GM23338 (cell line): Measurements from ENCODE around the gene MYO6. TPM values are rescaled to one million over a fixed set of nuclear protein-coding genes. Genes with fewer than 3 reads are reported as not detected.
A peak's percentile ranks its signal among the peaks of the same experiment; 100 is the strongest.
"Not testable (repeated sequence)": the region's sequence is repeated elsewhere in the genome, so short reads cannot be mapped to it uniquely, and the experiment has no call there.

Experiments used
- ATAC-seq: fragments of 200-7000 bp; cut with Tn5 transposase; 3 replicates; pipeline ENCODE4 v1.9.1; 2020
- DNase-seq: peaks from one replicate; pipeline ENCODE4 v3.0.0-alpha.2; 2015; ENCODE audit warnings: low spot score
- H2AFZ ChIP-seq: fragments of 200-600 bp; sonication (generic); 2 replicates; pipeline ENCODE4 v1.8.0; 2016; ENCODE audit warnings: antibody characterized with exemption, mild to moderate bottlenecking, moderate library complexity
- H3F3A ChIP-seq: fragments of 200-600 bp; sonication (generic); replicated peaks from 2 replicates; pipeline ENCODE4 v1.8.0; 2017; ENCODE audit warnings: antibody characterized with exemption, mixed run types, low read depth
- H3K27ac ChIP-seq: fragments of 200-600 bp; sonication (generic); 2 replicates; pipeline ENCODE4 v1.6.1; 2016; ENCODE audit warnings: low read depth
- H3K27me3 ChIP-seq: fragments of 200-600 bp; sonication (generic); 2 replicates; pipeline ENCODE4 v1.8.0; 2016; ENCODE audit warnings: mild to moderate bottlenecking, mixed run types, moderate library complexity; ENCODE audit not compliant: insufficient read depth
- H3K36me3 ChIP-seq: fragments of 200-600 bp; sonication (generic); 2 replicates; pipeline ENCODE4 v1.8.0; 2016; ENCODE audit warnings: mild to moderate bottlenecking; ENCODE audit not compliant: insufficient read depth
- H3K4me1 ChIP-seq: fragments of 200-600 bp; sonication (generic); 2 replicates; pipeline ENCODE4 v1.8.0; 2016; ENCODE audit warnings: mild to moderate bottlenecking, moderate library complexity; ENCODE audit not compliant: insufficient read depth
- H3K4me2 ChIP-seq: fragments of 200-600 bp; sonication (generic); 2 replicates; pipeline ENCODE4 v1.7.1; 2017; ENCODE audit warnings: mixed run types
- H3K4me3 ChIP-seq: fragments of 200-600 bp; sonication (generic); 2 replicates; pipeline ENCODE4 v1.6.1; 2016; ENCODE audit warnings: mixed run types
- H3K79me2 ChIP-seq: fragments of 200-600 bp; sonication (generic); replicated peaks from 2 replicates; pipeline ENCODE4 v1.8.0; 2017; ENCODE audit warnings: mild to moderate bottlenecking; ENCODE audit not compliant: insufficient read depth
- H3K9me2 ChIP-seq: fragments of 200-600 bp; sonication (generic); 2 replicates; pipeline ENCODE4 v1.8.0; 2017; ENCODE audit not compliant: insufficient read depth
- H4K20me1 ChIP-seq: fragments of 200-600 bp; sonication (generic); replicated peaks from 2 replicates; pipeline ENCODE4 v1.8.0; 2017; ENCODE audit warnings: mild to moderate bottlenecking; ENCODE audit not compliant: insufficient read depth
- H3K27ac Mint-ChIP-seq: 2 replicates; pipeline ENCODE4 v1.8.0; 2020; ENCODE audit warnings: inconsistent platforms, mild to moderate bottlenecking, moderate library complexity, mixed read lengths
- H3K27me3 Mint-ChIP-seq: 3 replicates; pipeline ENCODE4 v1.8.0; 2022; ENCODE audit warnings: low read depth, mild to moderate bottlenecking, moderate library complexity, mixed read lengths, inconsistent platforms; ENCODE audit not compliant: insufficient read depth, poor library complexity
- H3K36me3 Mint-ChIP-seq: 3 replicates; pipeline ENCODE4 v1.8.0; 2021; ENCODE audit warnings: low read depth, mild to moderate bottlenecking, inconsistent platforms, moderate library complexity, mixed read lengths
- H3K4me1 Mint-ChIP-seq: 3 replicates; pipeline ENCODE4 v1.8.0; 2020; ENCODE audit warnings: mild to moderate bottlenecking, inconsistent platforms, mixed read lengths
- H3K4me3 Mint-ChIP-seq: 3 replicates; pipeline ENCODE4 v1.8.0; 2021; ENCODE audit warnings: moderate library complexity, mild to moderate bottlenecking, inconsistent platforms, mixed read lengths
- H3K9me3 Mint-ChIP-seq: 3 replicates; pipeline ENCODE4 v1.8.0; 2020; ENCODE audit warnings: moderate library complexity, mild to moderate bottlenecking, inconsistent platforms, mixed read lengths
- CREB1 ChIP-seq: fragments of 250-450 bp; sonication (Bioruptor Pico); IDR thresholded peaks from 2 replicates; pipeline ENCODE4 v1.5.0; 2020; ENCODE audit warnings: low read depth, mild to moderate bottlenecking, moderate library complexity
- CTCF ChIP-seq, 2 experiments: fragments of 200-600 bp in 1 of 2; sonication (generic) in 1 of 2; conservative IDR thresholded peaks; 2 replicates each; pipeline versions ENCODE4 v1.5.1 to v1.6.1; 2016 to 2017; ENCODE audit warnings: antibody characterized with exemption in 2 of 2, low read depth in 2 of 2, mild to moderate bottlenecking in 2 of 2, moderate library complexity in 1 of 2
- EZH2phosphoT487 ChIP-seq: fragments of 200-600 bp; sonication (generic); IDR thresholded peaks from one replicate; pipeline ENCODE4 v1.8.1; 2018; ENCODE audit warnings: antibody characterized with exemption; ENCODE audit not compliant: unreplicated experiment
- NANOG ChIP-seq: IDR thresholded peaks from 2 replicates; pipeline ENCODE4 v1.6.1; 2016; ENCODE audit warnings: antibody characterized with exemption, borderline replicate concordance
- POLR2AphosphoS5 ChIP-seq: IDR thresholded peaks from 2 replicates; pipeline ENCODE4 v1.6.1; 2016; ENCODE audit warnings: antibody characterized with exemption, low read depth
- ZNF331 ChIP-seq: fragments of 250-450 bp; sonication (Bioruptor Pico); IDR thresholded peaks from 2 replicates; pipeline ENCODE4 v1.5.0; 2020; ENCODE audit warnings: low read depth, mild to moderate bottlenecking, moderate library complexity
- ZNF462 ChIP-seq: fragments of 250-450 bp; sonication (Bioruptor Pico); IDR thresholded peaks from 2 replicates; pipeline ENCODE4 v1.5.0; 2020; ENCODE audit warnings: mild to moderate bottlenecking, moderate library complexity
- long read RNA-seq: library from polyadenylated mRNA; unstranded; transcript quantifications from one replicate; pipeline ENCODE4 v2.0.0, GENCODE V29; 2020; ENCODE audit not compliant: unreplicated experiment
- polyA plus RNA-seq: library from polyadenylated mRNA; unstranded; fragments of >200 nt; fragmentation: Nextera tagmentation; extraction: Ambion mirVana; gene quantifications from 2 replicates; pipeline ENCODE4 v1.2.1, GENCODE V29; 2016
- total RNA-seq: library from RNA; depleted of rRNA; stranded (reverse); fragments of >200 nt; shearing (Covaris generic); gene quantifications from 2 replicates; pipeline ENCODE4 v1.2.3, GENCODE V29; 2014; rRNA removed

MYO6 gene
- 21.8 and 21.9 TPM in 2 replicates for total RNA-seq
- 19.2 and 33.0 TPM in 2 replicates for polyA plus RNA-seq
- long read RNA-seq, partial matches to known transcripts = 13 of 14 reads
- long read RNA-seq, other reads (novel, unspliced or antisense) = 1 of 14 reads

- H3K36me3 ChIP-seq = no peaks in the 10 kb centered on the region
- TF ChIP-seq NANOG (no peak), CREB1 (CRISPR knock-in tag) (peak; percentile 77), POLR2AphosphoS5 (peak; percentile 87)
- peaks cover 3% of the 10 kb centered on the region; the same call in 1 of the 2 replicates for H4K20me1 ChIP-seq
- H3K4me1 ChIP-seq = peaks cover 7% of the 10 kb centered on the region
- H3K4me1 Mint-ChIP-seq = peaks cover 10% of the 10 kb centered on the region
- ATAC-seq (peak; percentile 85), DNase-seq (peak; percentile 80)
- H3K79me2 ChIP-seq = peaks cover 5% of the 10 kb centered on the region; the same call in 1 of the 2 replicates
- H3K4me3 Mint-ChIP-seq = peak within 1 kb of the TSS; percentile 93
- no peaks in the 10 kb centered on the region for H3K36me3 Mint-ChIP-seq
- peaks cover 21% of the 10 kb centered on the region for H3K27me3 Mint-ChIP-seq
- H3K4me2 ChIP-seq = peak within 1 kb of the TSS; percentile 79
- peak within 1 kb of the TSS; percentile 91; the same call in 1 of the 2 replicates for H3K27ac ChIP-seq
- H3K27ac Mint-ChIP-seq = peak within 1 kb of the TSS; percentile 94
- H3K9me3 Mint-ChIP-seq = no peaks in the 10 kb centered on the region
- H3K9me2 ChIP-seq = no peaks in the 10 kb centered on the region
- peak within 1 kb of the TSS; percentile 75 for H3K4me3 ChIP-seq
- peaks cover 20% of the 10 kb centered on the region for H3K27me3 ChIP-seq
- no peaks in the 10 kb centered on the region for H3F3A ChIP-seq
- H2AFZ ChIP-seq = peak within 1 kb of the TSS; percentile 56
These were observed at the start of gene MYO6 for GRCh38 chr6:75748743-75749538. Gene MYO6, plus strand, starts transcription at chr6:75749239. Its CDS starts 68,309 bp downstream, at chr6:75817548.

- not testable (repeated sequence) for H3K27ac Mint-ChIP-seq, H3F3A ChIP-seq, H3K4me1 ChIP-seq, H3K4me2 ChIP-seq, H4K20me1 ChIP-seq, H3K9me3 Mint-ChIP-seq, H3K27me3 ChIP-seq, H3K4me3 ChIP-seq, H3K4me1 Mint-ChIP-seq, DNase-seq, H3K27me3 Mint-ChIP-seq, ATAC-seq, H3K79me2 ChIP-seq, H3K4me3 Mint-ChIP-seq, H2AFZ ChIP-seq, H3K27ac ChIP-seq, H3K9me2 ChIP-seq
- peaks cover 18% of the 10 kb centered on the region for H3K36me3 ChIP-seq
- H3K36me3 Mint-ChIP-seq = peaks cover 47% of the 10 kb centered on the region
These were observed 40.7 kb upstream of the MYO6 start for GRCh38 chr6:75708334-75708733.

- Mint-ChIP-seq H3K27ac (no peak overlapping the region), H3K36me3 (peaks cover 43% of the 10 kb centered on the region; the same call in 2 of the 3 replicates), H3K4me1 (no peaks in the 10 kb centered on the region), H3K4me3 (no peak overlapping the region), H3K27me3 (no peaks in the 10 kb centered on the region), H3K9me3 (no peaks in the 10 kb centered on the region)
- no peaks in the 10 kb centered on the region for H4K20me1 ChIP-seq
- H3K4me2 ChIP-seq = no peak overlapping the region
- H3K4me3 ChIP-seq = no peak overlapping the region
- H3K27me3 ChIP-seq = no peaks in the 10 kb centered on the region
- ATAC-seq = no peak
- DNase-seq = no peak
- H3K27ac ChIP-seq = no peak overlapping the region
- no peak overlapping the region for H2AFZ ChIP-seq
- H3F3A ChIP-seq = no peaks in the 10 kb centered on the region
- no peaks in the 10 kb centered on the region for H3K9me2 ChIP-seq
- no peaks in the 10 kb centered on the region for H3K79me2 ChIP-seq
- H3K36me3 ChIP-seq = peaks cover 32% of the 10 kb centered on the region
- no peaks in the 10 kb centered on the region for H3K4me1 ChIP-seq
- TF ChIP-seq ZNF462 (CRISPR knock-in tag) (no peak), CTCF (conservative IDR thresholded peaks at IDR 0.05; ENCODE audit: low read depth in 2 of 2) (no peak), ZNF331 (CRISPR knock-in tag) (no peak), EZH2phosphoT487 (no peak), NANOG (no peak), POLR2AphosphoS5 (no peak)
These were observed 37.9 kb upstream of the MYO6 start for GRCh38 chr6:75711173-75711572.
